Neutrophil (primary cell): ENCODE data around the gene STX8.

Experiments
- H3K27ac ChIP-seq: fragments of 200-600 bp; sonication (generic); 2 replicates; pipeline ENCODE4 v1.5.1; 2016; ENCODE audit warnings: mild to moderate bottlenecking, moderate library complexity
- H3K27me3 ChIP-seq: fragments of 200-600 bp; sonication (generic); 2 replicates; pipeline ENCODE4 v1.6.0; 2016; ENCODE audit warnings: mild to moderate bottlenecking
- H3K36me3 ChIP-seq: fragments of 200-600 bp; sonication (generic); 2 replicates; pipeline ENCODE4 v1.5.1; 2017
- H3K4me1 ChIP-seq, 2 experiments: fragments of 200-600 bp in 1 of 2; sonication (generic) in 1 of 2; 1 replicate in 1 of 2; 2 replicates in 1 of 2; pipeline versions ENCODE4 v1.5.1 to v1.6.1; 2013 to 2016; ENCODE audit warnings: low read depth in 1 of 2, low read length in 1 of 2, mild to moderate bottlenecking in 1 of 2, moderate library complexity in 1 of 2; ENCODE audit not compliant: control insufficient read depth in 1 of 2, insufficient read depth in 1 of 2
- H3K4me3 ChIP-seq, 2 experiments: fragments of 200-600 bp in 1 of 2; sonication (generic) in 1 of 2; 1 replicate in 1 of 2; 2 replicates in 1 of 2; pipeline ENCODE4 v1.5.1; 2013 to 2016; ENCODE audit warnings: low read depth in 1 of 2, low read length in 1 of 2, mild to moderate bottlenecking in 1 of 2, moderate library complexity in 1 of 2
- H3K9me3 ChIP-seq: fragments of 200-600 bp; sonication (generic); 2 replicates; pipeline ENCODE4 v1.5.1; 2016
- CTCF ChIP-seq: fragments of 200-600 bp; sonication (generic); IDR thresholded peaks from 2 replicates; pipeline ENCODE4 v1.5.1; 2016; ENCODE audit warnings: antibody characterized with exemption

STX8 gene

GRCh38 chr17:9254841-9255240 is 320.8 kb downstream of the STX8 start:
- no peaks in the 10 kb centered on the region for H3K9me3 ChIP-seq
- TF ChIP-seq CTCF = no peak
- peaks cover 0 to 3% of the 10 kb centered on the region in 2 experiments for H3K4me1 ChIP-seq
- H3K27ac ChIP-seq = no peak overlapping the region
- H3K36me3 ChIP-seq = peaks cover under 1% of the 10 kb centered on the region
- peaks cover 8% of the 10 kb centered on the region for H3K27me3 ChIP-seq
- no peak overlapping the region for H3K4me3 ChIP-seq

GRCh38 chr17:9253308-9253707 is 322.3 kb downstream of the STX8 start:
- peaks cover 8% of the 10 kb centered on the region for H3K27me3 ChIP-seq
- peaks cover 15% of the 10 kb centered on the region for H3K36me3 ChIP-seq
- no peaks in the 10 kb centered on the region for H3K9me3 ChIP-seq
- H3K27ac ChIP-seq = no peak overlapping the region
- H3K4me1 ChIP-seq = peaks cover 0 to 3% of the 10 kb centered on the region in 2 experiments
- H3K4me3 ChIP-seq = no peak overlapping the region
- TF ChIP-seq CTCF = no peak

- no peak for TF ChIP-seq CTCF
- peaks cover 22% of the 10 kb centered on the region for H3K36me3 ChIP-seq
- no peak overlapping the region for H3K4me3 ChIP-seq
- no peak overlapping the region for H3K27ac ChIP-seq
- H3K4me1 ChIP-seq = no peaks in the 10 kb centered on the region
- peaks cover under 1% of the 10 kb centered on the region for H3K27me3 ChIP-seq
- no peaks in the 10 kb centered on the region for H3K9me3 ChIP-seq
Observed at GRCh38 chr17:9251273-9251672, 324.3 kb downstream of the STX8 start.

DNA sequence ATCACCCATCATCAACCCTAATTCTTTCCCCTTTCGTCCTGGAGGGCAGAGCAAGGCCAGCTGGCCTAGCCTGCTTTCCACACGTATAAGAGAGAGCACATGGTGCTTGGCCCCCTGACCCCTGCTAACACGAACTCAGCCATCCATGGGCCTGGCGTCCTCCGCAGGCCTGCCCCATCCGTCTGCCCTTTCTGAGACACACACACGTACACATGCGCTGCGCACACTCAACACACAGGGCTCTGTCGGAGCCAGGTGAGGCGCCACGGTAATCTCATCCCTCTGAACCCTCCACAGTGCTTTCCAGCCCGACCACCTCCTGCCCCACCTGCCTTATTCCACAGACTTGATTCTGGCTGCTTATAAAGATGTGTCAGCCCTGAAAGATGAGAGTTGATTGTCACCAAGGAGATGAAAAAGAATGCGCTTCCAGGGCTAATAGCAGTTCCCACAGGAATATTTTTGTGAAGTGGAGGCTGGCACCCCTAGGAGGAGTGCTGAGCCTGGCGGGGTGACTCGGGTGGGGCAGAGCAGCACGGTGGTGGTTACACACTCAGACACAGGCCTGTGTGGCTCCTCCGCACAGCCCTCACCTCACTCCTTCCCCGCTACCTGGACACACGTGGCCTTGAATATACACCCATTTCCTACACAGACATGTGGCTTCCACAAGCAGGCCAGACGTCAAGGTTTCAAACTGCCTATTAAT is 326.2 kb downstream of the STX8 start:
- TF ChIP-seq CTCF = no peak
- H3K9me3 ChIP-seq = no peaks in the 10 kb centered on the region
- no peaks in the 10 kb centered on the region for H3K4me1 ChIP-seq
- no peak overlapping the region for H3K27ac ChIP-seq
- no peaks in the 10 kb centered on the region for H3K27me3 ChIP-seq
- no peak overlapping the region for H3K4me3 ChIP-seq
- peaks cover 22% of the 10 kb centered on the region for H3K36me3 ChIP-seq

DNA sequence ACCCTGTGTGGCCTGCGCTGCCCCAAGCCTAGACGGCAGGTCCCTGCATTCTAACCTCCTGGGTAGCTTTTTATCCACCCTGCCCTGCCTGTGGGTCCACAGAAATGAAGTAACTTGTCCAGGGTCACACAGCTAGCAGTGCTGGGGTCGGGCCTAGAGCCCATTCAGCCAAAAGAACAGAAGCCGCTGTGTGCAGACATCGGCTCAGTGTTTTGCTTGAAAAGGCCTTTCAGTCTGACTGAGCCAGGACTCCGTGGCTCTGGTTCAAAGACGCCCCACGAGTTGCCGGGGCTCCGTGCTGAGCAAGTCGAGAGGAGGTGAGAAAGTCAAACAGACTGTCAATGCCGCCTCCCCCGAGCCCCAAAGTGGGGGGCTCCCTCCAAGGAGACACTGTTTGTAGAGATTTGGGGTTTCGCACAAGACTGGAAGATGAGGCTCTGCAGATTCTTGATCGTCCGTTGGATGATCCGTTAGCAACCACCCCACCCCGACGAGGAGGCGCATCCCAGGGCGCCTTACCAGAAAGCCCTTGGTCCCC is 328.1 kb downstream of the STX8 start:
- peaks cover 22% of the 10 kb centered on the region for H3K36me3 ChIP-seq
- H3K4me1 ChIP-seq = no peaks in the 10 kb centered on the region
- H3K27ac ChIP-seq = no peak overlapping the region
- no peaks in the 10 kb centered on the region for H3K9me3 ChIP-seq
- no peak overlapping the region for H3K4me3 ChIP-seq
- no peak for TF ChIP-seq CTCF
- no peaks in the 10 kb centered on the region for H3K27me3 ChIP-seq
